CD14-positive monocyte (primary cell): Measurements from ENCODE around the gene ARL13B. TPM values are rescaled to one million over a fixed set of nuclear protein-coding genes. Genes with fewer than 3 reads are reported as not detected.

ENCODE experiments used
- DNase-seq, 3 donors: peaks; one replicate each; pipeline ENCODE4 v3.0.0-alpha.2; 2011 to 2022
- H2AFZ ChIP-seq: 2 replicates; pipeline ENCODE4 v1.6.0; 2012; ENCODE audit warnings: mild to moderate bottlenecking, low read depth, low read length, inconsistent platforms; ENCODE audit not compliant: insufficient read depth, poor library complexity, severe bottlenecking
- H3K27ac ChIP-seq, 2 donors: 1 replicate in 1 of 2; 2 replicates in 1 of 2; pipeline ENCODE4 v1.5.1; 2012 to 2013; ENCODE audit warnings: low read length in 2 of 2, control low read depth in 1 of 2, inconsistent platforms in 1 of 2, low read depth in 1 of 2, mild to moderate bottlenecking in 1 of 2
- H3K27me3 ChIP-seq, 2 donors: one replicate each; pipeline versions ENCODE4 v1.6.0 to v1.6.1; 2011 to 2013; ENCODE audit warnings: low read length in 2 of 2; ENCODE audit not compliant: control insufficient read depth in 2 of 2, insufficient read depth in 2 of 2
- H3K36me3 ChIP-seq, 2 donors: replicated peaks in 1 of 2; 1 replicate in 1 of 2; 2 replicates in 1 of 2; pipeline versions ENCODE4 v1.5.1 to v1.6.1; 2012 to 2013; ENCODE audit warnings: low read length in 2 of 2, control low read depth in 1 of 2, inconsistent platforms in 1 of 2, mild to moderate bottlenecking in 1 of 2; ENCODE audit not compliant: insufficient read depth in 2 of 2, control insufficient read depth in 1 of 2
- H3K4me1 ChIP-seq, 2 donors: 1 replicate in 1 of 2; 2 replicates in 1 of 2; pipeline versions ENCODE4 v1.5.1 to v1.6.1; 2012 to 2013; ENCODE audit warnings: low read length in 2 of 2, control low read depth in 1 of 2, inconsistent platforms in 1 of 2, mild to moderate bottlenecking in 1 of 2, moderate library complexity in 1 of 2; ENCODE audit not compliant: insufficient read depth in 2 of 2, control insufficient read depth in 1 of 2
- H3K4me2 ChIP-seq: replicated peaks from 2 replicates; pipeline ENCODE3; 2012; ENCODE audit warnings: low read length, moderate library complexity, mild to moderate bottlenecking; ENCODE audit not compliant: poor library complexity, severe bottlenecking; ENCODE audit errors: extremely low read depth
- H3K4me3 ChIP-seq, 3 experiments: fragments of 200-600 bp in 1 of 3; sonication (generic) in 1 of 3; replicated peaks in 1 of 3; 1 replicate in 2 of 3; 2 replicates in 1 of 3; pipeline ENCODE4 v1.5.1; 2011 to 2013; ENCODE audit warnings: low read length in 3 of 3, mild to moderate bottlenecking in 3 of 3, control low read depth in 2 of 3, low read depth in 2 of 3, inconsistent platforms in 1 of 3, moderate library complexity in 1 of 3
- H3K79me2 ChIP-seq: 2 replicates; pipeline ENCODE4 v1.6.0; 2012; ENCODE audit warnings: mild to moderate bottlenecking, control low read depth, inconsistent platforms, low read length, moderate library complexity; ENCODE audit not compliant: insufficient read depth
- H3K9ac ChIP-seq: 2 replicates; pipeline ENCODE4 v1.6.0; 2017; ENCODE audit warnings: low read length, mild to moderate bottlenecking; ENCODE audit not compliant: insufficient read depth, poor library complexity, severe bottlenecking
- H3K9me3 ChIP-seq, 2 donors: replicated peaks in 1 of 2; 1 replicate in 1 of 2; 2 replicates in 1 of 2; pipeline versions ENCODE4 v1.5.1 to v1.6.1; 2012 to 2013; ENCODE audit warnings: low read length in 2 of 2, control low read depth in 1 of 2; ENCODE audit not compliant: control insufficient read depth in 1 of 2, insufficient read depth in 1 of 2
- H4K20me1 ChIP-seq: 2 replicates; pipeline ENCODE4 v1.6.0; 2012; ENCODE audit warnings: mild to moderate bottlenecking, low read length, control low read depth, moderate library complexity; ENCODE audit not compliant: insufficient read depth
- H3K27ac Mint-ChIP-seq, 7 donors: one replicate each; pipeline ENCODE4 v1.8.0; 2020; ENCODE audit warnings: mild to moderate bottlenecking in 7 of 7, mixed read lengths in 7 of 7, moderate library complexity in 6 of 7, inconsistent platforms in 2 of 7
- H3K27me3 Mint-ChIP-seq, 3 donors: one replicate each; pipeline ENCODE4 v1.8.0; 2021 to 2022; ENCODE audit warnings: low read depth in 3 of 3, mild to moderate bottlenecking in 3 of 3, mixed read lengths in 3 of 3, moderate library complexity in 3 of 3, inconsistent platforms in 1 of 3
- H3K36me3 Mint-ChIP-seq, 2 donors: one replicate each; pipeline ENCODE4 v1.8.0; 2020; ENCODE audit warnings: mixed read lengths in 2 of 2, inconsistent platforms in 1 of 2, mild to moderate bottlenecking in 1 of 2
- H3K4me1 Mint-ChIP-seq: one replicate; pipeline ENCODE4 v1.8.0; 2020; ENCODE audit warnings: mild to moderate bottlenecking, mixed read lengths
- H3K4me3 Mint-ChIP-seq, 2 donors: one replicate each; pipeline ENCODE4 v1.8.0; 2020; ENCODE audit warnings: mild to moderate bottlenecking in 2 of 2, mixed read lengths in 2 of 2, moderate library complexity in 1 of 2
- H3K9me3 Mint-ChIP-seq, 7 donors: one replicate each; pipeline ENCODE4 v1.8.0; 2020 to 2022; ENCODE audit warnings: mixed read lengths in 7 of 7, mild to moderate bottlenecking in 6 of 7, moderate library complexity in 6 of 7, inconsistent platforms in 2 of 7
- WGBS: methylation state at CpG from one replicate; pipeline ENCODE4 v1.1.5; 2013; ENCODE audit warnings: missing lambda C conversion rate; ENCODE audit not compliant: insufficient coverage; 5-methylcytosine and 5-hydroxymethylcytosine counted together
- intact Hi-C, 2 donors: fragments of 100-400 bp; cut with micrococcal nuclease; formaldehyde crosslinking; loops; one replicate each; pipeline versions ENCODE4 v1.15.0 to v1.15.1; 2023
- polyA plus RNA-seq, 3 donors: library from polyadenylated mRNA; depleted of rRNA in 1 of 3; unstranded in 2 of 3; stranded (reverse) in 1 of 3; fragments of 300-500 nt in 2 of 3; fragments of >200 nt in 1 of 3; fragmentation: Illumina TruSeq in 2 of 3; gene quantifications; 1 replicate in 2 of 3; 2 replicates in 1 of 3; pipeline ENCODE4 v1.2.3, GENCODE V29; 2012 to 2021
- TF ChIP-seq, protein P1 (sequence below): fragments of 200-600 bp; IDR thresholded peaks from one replicate; pipeline ENCODE4 v1.8.0; 2022; ENCODE audit warnings: antibody characterized with exemption, mild to moderate bottlenecking

ARL13B gene
- polyA plus RNA-seq, 3 donors = 0.97 to 3.8 (median 3.0) TPM

GRCh38 chr3:94028093-94028837 is 48.3 kb downstream of the ARL13B start, which contains the start of gene STX19:
STX19 (minus strand) TSS chr3:94028597; CDS start chr3:94015269, 13,328 bp downstream.
- no peaks in the 10 kb centered on the region for H3K27me3 ChIP-seq
- Mint-ChIP-seq H3K27ac (no peak within 1 kb of the TSS), H3K36me3 (peaks cover 0 to 2% of the 10 kb centered on the region in 2 donors), H3K27me3 (no peaks in the 10 kb centered on the region), H3K4me1 (no peaks in the 10 kb centered on the region), H3K9me3 (no peaks in the 10 kb centered on the region), H3K4me3 (no peak within 1 kb of the TSS)
- H2AFZ ChIP-seq = no peak within 1 kb of the TSS
- H3K79me2 ChIP-seq = no peaks in the 10 kb centered on the region
- intact Hi-C loops = no loop called here
- no peaks in the 10 kb centered on the region for H4K20me1 ChIP-seq
- no peaks in the 10 kb centered on the region for H3K4me1 ChIP-seq
- no peak within 1 kb of the TSS for H3K9ac ChIP-seq
- TF ChIP-seq, protein P1, sequence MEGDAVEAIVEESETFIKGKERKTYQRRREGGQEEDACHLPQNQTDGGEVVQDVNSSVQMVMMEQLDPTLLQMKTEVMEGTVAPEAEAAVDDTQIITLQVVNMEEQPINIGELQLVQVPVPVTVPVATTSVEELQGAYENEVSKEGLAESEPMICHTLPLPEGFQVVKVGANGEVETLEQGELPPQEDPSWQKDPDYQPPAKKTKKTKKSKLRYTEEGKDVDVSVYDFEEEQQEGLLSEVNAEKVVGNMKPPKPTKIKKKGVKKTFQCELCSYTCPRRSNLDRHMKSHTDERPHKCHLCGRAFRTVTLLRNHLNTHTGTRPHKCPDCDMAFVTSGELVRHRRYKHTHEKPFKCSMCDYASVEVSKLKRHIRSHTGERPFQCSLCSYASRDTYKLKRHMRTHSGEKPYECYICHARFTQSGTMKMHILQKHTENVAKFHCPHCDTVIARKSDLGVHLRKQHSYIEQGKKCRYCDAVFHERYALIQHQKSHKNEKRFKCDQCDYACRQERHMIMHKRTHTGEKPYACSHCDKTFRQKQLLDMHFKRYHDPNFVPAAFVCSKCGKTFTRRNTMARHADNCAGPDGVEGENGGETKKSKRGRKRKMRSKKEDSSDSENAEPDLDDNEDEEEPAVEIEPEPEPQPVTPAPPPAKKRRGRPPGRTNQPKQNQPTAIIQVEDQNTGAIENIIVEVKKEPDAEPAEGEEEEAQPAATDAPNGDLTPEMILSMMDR = no peak
- H3K4me2 ChIP-seq = no peak within 1 kb of the TSS
- WGBS = no CpG with 5 or more reads among the region's 8 CpGs
- no peak within 1 kb of the TSS for H3K4me3 ChIP-seq
- no peak within 1 kb of the TSS for H3K27ac ChIP-seq
- H3K9me3 ChIP-seq = no peaks in the 10 kb centered on the region
- H3K36me3 ChIP-seq = no peaks in the 10 kb centered on the region
- DNase-seq = no peak

DNA sequence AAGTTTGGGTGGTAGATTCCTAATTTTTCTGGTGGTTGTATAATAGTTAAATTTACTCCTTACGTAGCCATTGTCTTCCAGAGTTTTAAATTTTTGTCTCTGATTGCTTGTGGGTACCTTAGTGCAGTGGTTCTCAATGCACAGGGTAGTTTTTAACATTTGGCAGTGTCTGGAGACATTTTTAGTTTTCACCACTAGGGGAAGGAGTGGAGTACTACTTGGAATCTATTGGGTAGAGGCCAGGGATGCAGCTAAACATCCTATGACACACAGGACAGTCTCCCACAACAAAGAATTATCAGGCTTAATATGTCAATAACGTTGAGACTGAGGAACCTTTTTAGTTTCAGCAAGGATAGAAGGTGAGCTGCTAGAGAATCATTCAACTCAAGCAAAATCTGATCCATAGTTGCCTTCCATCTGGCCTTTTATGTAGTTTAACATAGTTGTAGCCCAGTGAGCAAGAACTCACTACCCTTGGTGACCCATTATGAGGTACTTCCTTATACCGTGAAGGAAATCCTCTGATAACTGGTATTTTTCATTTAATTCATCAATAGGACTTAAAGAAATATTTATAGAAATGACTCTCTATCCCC is 57.1 kb downstream of the ARL13B start:
- Histone ChIP-seq H3K79me2 (no peaks in the 10 kb centered on the region), H2AFZ (no peak overlapping the region), H3K27me3 (no peaks in the 10 kb centered on the region), H3K36me3 (no peaks in the 10 kb centered on the region), H3K4me3 (no peak overlapping the region), H3K9me3 (no peaks in the 10 kb centered on the region), H3K9ac (no peak overlapping the region), H3K27ac (no peak overlapping the region), H4K20me1 (no peaks in the 10 kb centered on the region), H3K4me1 (no peaks in the 10 kb centered on the region), H3K4me2 (no peak overlapping the region)
- Mint-ChIP-seq H3K27me3 (peaks cover 0 to 2% (median 0%) of the 10 kb centered on the region in 3 donors), H3K4me1 (no peaks in the 10 kb centered on the region), H3K27ac (no peak overlapping the region), H3K9me3 (peaks cover 0 to 1% (median 0%) of the 10 kb centered on the region in 7 donors), H3K36me3 (peaks cover 3 to 6% of the 10 kb centered on the region in 2 donors), H3K4me3 (no peak overlapping the region)
- 100% methylated on average over 1 of the region's 3 CpGs for WGBS
- intact Hi-C loops = no loop called here
- TF ChIP-seq, protein P1 = peak; percentile 63
- DNase-seq = peak in 2 of 3 donors; percentile 9 to 23
